PC-9 (cell line): Measurements from ENCODE around the gene PSD4.

Experiments used
- EZH2 ChIP-seq: fragments of 200-600 bp; sonication (generic); IDR thresholded peaks from 2 replicates; pipeline ENCODE4 v1.8.0; 2017; ENCODE audit warnings: antibody characterized with exemption, low read depth
- TF ChIP-seq, protein P1 (sequence below): fragments of 200-600 bp; sonication (generic); conservative IDR thresholded peaks from 2 replicates; pipeline ENCODE4 v1.6.1; 2017; ENCODE audit warnings: mixed run types, antibody characterized with exemption, mild to moderate bottlenecking, moderate library complexity

DNA sequence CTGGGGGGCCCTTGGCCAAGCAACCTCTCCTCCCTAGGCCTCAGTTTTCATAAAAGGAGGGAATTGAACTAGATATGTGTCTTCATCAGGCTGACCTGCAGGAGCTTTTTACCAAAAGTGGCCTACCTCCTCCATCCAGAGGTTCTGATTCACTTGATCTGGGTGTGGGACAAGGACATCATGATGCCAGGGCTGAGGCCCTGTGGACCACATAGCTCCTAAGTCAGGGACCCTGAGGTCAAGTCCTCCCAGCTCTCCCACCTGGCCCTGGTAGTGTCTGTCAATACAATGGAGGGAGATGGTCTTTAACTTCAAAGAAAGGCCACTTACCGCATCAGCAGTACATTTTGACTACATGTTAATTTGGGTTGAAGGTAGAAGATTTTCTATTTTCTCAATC, 35.9 kb upstream of the PSD4 start:
- no peak for TF ChIP-seq EZH2
- TF ChIP-seq, protein P1, sequence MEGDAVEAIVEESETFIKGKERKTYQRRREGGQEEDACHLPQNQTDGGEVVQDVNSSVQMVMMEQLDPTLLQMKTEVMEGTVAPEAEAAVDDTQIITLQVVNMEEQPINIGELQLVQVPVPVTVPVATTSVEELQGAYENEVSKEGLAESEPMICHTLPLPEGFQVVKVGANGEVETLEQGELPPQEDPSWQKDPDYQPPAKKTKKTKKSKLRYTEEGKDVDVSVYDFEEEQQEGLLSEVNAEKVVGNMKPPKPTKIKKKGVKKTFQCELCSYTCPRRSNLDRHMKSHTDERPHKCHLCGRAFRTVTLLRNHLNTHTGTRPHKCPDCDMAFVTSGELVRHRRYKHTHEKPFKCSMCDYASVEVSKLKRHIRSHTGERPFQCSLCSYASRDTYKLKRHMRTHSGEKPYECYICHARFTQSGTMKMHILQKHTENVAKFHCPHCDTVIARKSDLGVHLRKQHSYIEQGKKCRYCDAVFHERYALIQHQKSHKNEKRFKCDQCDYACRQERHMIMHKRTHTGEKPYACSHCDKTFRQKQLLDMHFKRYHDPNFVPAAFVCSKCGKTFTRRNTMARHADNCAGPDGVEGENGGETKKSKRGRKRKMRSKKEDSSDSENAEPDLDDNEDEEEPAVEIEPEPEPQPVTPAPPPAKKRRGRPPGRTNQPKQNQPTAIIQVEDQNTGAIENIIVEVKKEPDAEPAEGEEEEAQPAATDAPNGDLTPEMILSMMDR: no peak
